K562 treated with DMSO at 1 percent for 4 hours (cell line): Measurements from ENCODE around the gene INPP5B. TPM values are rescaled to one million over a fixed set of nuclear protein-coding genes. Genes with fewer than 3 reads are reported as not detected.

ENCODE experiments used
- total RNA-seq: library from RNA; unstranded; fragments of 300-600 nt; gene quantifications from 2 replicates; pipeline ENCODE4 v1.2.3, GENCODE V29; 2022; ENCODE audit not compliant: insufficient read depth

INPP5B gene
- total RNA-seq: 15.9 and 18.8 TPM in 2 replicates

DNA sequence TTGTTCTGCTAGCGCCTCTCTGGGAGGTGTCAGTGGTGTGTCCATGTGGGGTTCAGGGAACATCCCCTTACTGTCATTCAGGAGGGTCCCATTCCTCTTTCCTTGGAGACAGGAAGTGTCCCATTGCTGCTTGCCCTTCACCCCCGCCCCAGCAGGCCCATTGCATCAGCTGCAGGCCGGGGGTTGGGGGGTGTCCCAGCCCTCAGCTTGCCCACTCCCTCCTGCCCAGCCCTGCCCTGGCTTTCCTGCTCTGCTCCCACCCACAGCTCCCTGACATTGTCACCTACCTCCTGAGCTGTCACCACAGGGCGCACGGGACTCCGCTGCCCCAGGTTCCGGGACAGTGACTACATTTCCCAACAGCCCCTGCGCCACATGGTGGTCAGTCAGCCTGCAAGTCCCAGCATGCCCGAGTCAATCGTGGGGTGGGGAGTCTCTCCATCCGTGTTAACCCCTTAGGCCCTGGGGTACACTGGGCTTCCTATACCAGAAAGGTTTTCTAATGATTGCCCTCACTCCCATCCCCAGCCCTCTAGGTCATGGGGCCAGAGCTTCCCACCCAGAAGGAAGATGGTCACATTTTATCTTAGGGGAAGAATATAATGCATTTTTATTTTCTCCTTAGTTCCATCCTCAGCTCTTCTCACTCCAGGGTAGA, at the start of gene INPP5B:
INPP5B (minus strand) TSS at position 351 of the 658 bp plus-strand sequence. CDS start 745 bp downstream, outside the sequence.

GRCh38 chr1:37859507-37860345, 87.1 kb downstream of the INPP5B start, which contains the start of gene MTF1:
MTF1 (minus strand) TSS chr1:37859592; CDS start chr1:37857658, 1,934 bp downstream.

Other genes starting within 250 kb of the INPP5B start
- not detected in 2 replicates for gene EPHA10, start 181.9 kb downstream of the INPP5B start, total RNA-seq
- not detected in 2 replicates for gene MANEAL, start 153.2 kb downstream of the INPP5B start, total RNA-seq
- gene C1orf122, start 139.3 kb downstream of the INPP5B start, total RNA-seq: 82.4 and 87.8 TPM in 2 replicates
- 53.4 and 53.5 TPM in 2 replicates for gene YRDC, start 138.8 kb downstream of the INPP5B start, total RNA-seq
- 3.8 and 3.9 TPM in 2 replicates for gene MTF1, start 87.5 kb downstream of the INPP5B start, total RNA-seq
- gene SF3A3, start 43.0 kb upstream of the INPP5B start, total RNA-seq: 94.1 and 148 TPM in 2 replicates
- 64.1 and 89.4 TPM in 2 replicates for gene FHL3, start 58.5 kb upstream of the INPP5B start, total RNA-seq
- 46.6 and 68.5 TPM in 2 replicates for gene UTP11, start 65.7 kb upstream of the INPP5B start, total RNA-seq
- gene POU3F1, start 99.7 kb upstream of the INPP5B start, total RNA-seq: not detected in 2 replicates